Cardiac muscle cell (in vitro differentiated cells and primary cell): Measurements from ENCODE around the gene LYST. TPM values are rescaled to one million over a fixed set of nuclear protein-coding genes. Genes with fewer than 3 reads are reported as not detected.
A peak's percentile ranks its signal among the peaks of the same experiment; 100 is the strongest.

Source experiments
- DNase-seq, 2 donors: peaks; one replicate each; pipeline versions ENCODE4 v3.0.0 to v3.0.0-alpha.2; 2010 to 2017; ENCODE audit warnings: low read depth in 1 of 2, low spot score in 1 of 2
- H3K27ac ChIP-seq: fragments of 200-600 bp; sonication (generic); 2 replicates; pipeline ENCODE4 v1.5.1; 2016
- H3K27me3 ChIP-seq: fragments of 200-600 bp; sonication (generic); 2 replicates; pipeline ENCODE4 v1.6.0; 2016; ENCODE audit warnings: control low read depth
- H3K36me3 ChIP-seq: fragments of 200-600 bp; sonication (generic); 2 replicates; pipeline ENCODE4 v1.5.1; 2016; ENCODE audit warnings: control low read depth
- H3K4me1 ChIP-seq: fragments of 200-600 bp; sonication (generic); 2 replicates; pipeline ENCODE4 v1.8.1; 2017; ENCODE audit warnings: low read depth, mild to moderate bottlenecking, mixed run types
- H3K4me3 ChIP-seq: fragments of 200-600 bp; sonication (generic); 2 replicates; pipeline ENCODE4 v1.5.1; 2016; ENCODE audit warnings: mild to moderate bottlenecking
- H3K9me3 ChIP-seq: fragments of 200-600 bp; sonication (generic); 2 replicates; pipeline ENCODE4 v1.5.1; 2017; ENCODE audit warnings: low read depth, mild to moderate bottlenecking, control low read depth
- polyA plus RNA-seq: library from polyadenylated mRNA; unstranded; fragments of >200 nt; fragmentation: Nextera tagmentation; extraction: Ambion mirVana; gene quantifications from 2 replicates; pipeline ENCODE4 v1.2.1, GENCODE V29; 2016
- total RNA-seq: library from RNA; depleted of rRNA; stranded (reverse); fragments of >200 nt; gene quantifications from 2 replicates; pipeline ENCODE4 v1.2.3, GENCODE V29; 2016
- TF ChIP-seq, protein P1 (sequence below): IDR thresholded peaks from 2 replicates; pipeline ENCODE4 v1.5.1; 2012; ENCODE audit warnings: low read depth, mild to moderate bottlenecking, low read length

Gene LYST
- total and polyA plus RNA-seq, 2 experiments from 2014 or later = 4.5 to 5.2 TPM

DNA sequence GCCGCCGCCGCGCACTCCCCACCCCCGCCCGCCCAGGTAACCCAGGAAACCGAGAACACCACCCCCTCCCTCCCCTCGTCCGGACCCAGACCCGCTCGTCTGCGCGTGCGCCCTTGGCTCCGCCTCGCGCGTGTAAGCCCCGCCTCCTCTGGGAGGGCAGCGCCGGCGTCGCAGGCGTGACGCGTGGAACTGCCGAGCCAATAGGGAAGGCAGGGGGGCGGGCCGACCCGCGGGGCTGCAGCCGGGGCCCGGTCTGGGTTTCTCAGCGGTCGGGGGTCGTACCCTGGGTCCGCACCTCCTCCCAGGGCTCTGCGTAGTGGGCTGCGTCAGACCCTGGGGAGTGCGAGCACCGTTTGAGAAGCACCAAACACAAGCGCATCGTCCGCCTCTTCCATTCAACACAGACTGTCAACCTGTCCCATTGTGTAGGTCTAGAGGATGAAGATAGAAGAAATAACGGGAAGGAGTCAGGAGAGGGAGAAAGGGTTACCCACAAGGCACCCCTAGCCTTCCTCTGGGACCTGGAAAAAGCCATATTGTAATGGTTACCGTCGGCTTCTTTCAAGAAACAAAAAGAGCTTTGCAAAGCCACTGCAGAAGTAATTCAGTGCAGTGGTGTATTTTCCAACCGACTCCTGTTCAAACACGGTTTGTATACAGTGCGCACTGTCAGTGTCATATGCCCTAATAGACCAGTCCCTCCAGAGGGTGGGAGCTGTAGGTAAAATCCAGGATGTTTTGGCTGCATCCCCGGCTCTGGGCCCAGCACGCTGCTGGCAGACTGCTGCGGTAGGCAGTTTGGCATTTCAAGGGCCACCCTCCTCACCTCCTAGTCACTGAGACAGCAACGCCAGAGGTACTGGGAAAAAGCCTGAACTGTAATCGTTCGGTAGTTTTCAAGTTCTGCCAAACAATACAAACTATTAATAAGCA, 473 bp upstream of the LYST start:
- Histone ChIP-seq H3K4me1 (no peaks in the 10 kb centered on the region), H3K4me3 (peak overlapping the region; percentile 64), H3K36me3 (no peaks in the 10 kb centered on the region), H3K27ac (peak overlapping the region; percentile 89), H3K27me3 (peaks cover 5% of the 10 kb centered on the region), H3K9me3 (no peaks in the 10 kb centered on the region)
- DNase-seq = peak; percentile 96 to 98
- TF ChIP-seq, protein P1, sequence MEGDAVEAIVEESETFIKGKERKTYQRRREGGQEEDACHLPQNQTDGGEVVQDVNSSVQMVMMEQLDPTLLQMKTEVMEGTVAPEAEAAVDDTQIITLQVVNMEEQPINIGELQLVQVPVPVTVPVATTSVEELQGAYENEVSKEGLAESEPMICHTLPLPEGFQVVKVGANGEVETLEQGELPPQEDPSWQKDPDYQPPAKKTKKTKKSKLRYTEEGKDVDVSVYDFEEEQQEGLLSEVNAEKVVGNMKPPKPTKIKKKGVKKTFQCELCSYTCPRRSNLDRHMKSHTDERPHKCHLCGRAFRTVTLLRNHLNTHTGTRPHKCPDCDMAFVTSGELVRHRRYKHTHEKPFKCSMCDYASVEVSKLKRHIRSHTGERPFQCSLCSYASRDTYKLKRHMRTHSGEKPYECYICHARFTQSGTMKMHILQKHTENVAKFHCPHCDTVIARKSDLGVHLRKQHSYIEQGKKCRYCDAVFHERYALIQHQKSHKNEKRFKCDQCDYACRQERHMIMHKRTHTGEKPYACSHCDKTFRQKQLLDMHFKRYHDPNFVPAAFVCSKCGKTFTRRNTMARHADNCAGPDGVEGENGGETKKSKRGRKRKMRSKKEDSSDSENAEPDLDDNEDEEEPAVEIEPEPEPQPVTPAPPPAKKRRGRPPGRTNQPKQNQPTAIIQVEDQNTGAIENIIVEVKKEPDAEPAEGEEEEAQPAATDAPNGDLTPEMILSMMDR = no peak

DNA sequence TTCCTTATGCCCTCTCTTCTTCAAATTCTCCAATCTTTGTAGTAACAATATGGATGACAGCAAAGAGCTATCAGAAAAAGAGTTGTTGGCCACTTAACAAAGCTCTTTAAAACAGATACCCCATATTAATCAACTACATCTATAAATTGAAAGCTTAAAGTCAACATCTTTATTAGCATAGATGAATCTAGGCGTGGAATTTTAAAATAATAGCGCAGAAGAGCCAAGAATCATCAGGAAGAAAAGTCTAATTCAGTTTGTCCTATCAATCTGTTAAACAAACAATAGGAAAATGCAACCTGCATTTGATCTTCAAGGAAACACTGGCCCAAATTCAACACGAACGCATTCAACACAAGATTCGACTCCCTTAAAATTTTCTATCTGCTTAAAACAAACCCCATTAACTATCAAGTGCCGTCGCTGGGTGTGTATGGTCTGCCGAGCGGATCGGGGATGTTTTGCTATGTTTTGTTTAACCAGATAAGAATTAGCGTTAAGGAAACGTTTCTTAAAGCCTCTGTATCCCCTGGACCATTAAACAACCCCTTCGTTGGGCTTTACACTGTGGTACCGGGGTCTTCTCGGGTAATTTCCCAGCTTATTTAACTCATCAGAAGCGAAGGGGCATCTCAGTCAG, 1.0 kb downstream of the LYST start:
- Histone ChIP-seq H3K9me3 (no peaks in the 10 kb centered on the region), H3K27ac (peak overlapping the region; percentile 89), H3K4me1 (no peaks in the 10 kb centered on the region), H3K36me3 (no peaks in the 10 kb centered on the region), H3K4me3 (peak overlapping the region; percentile 64), H3K27me3 (peaks cover 5% of the 10 kb centered on the region)
- TF ChIP-seq, protein P1 = no peak
- peak; percentile 5 to 18 for DNase-seq

DNA sequence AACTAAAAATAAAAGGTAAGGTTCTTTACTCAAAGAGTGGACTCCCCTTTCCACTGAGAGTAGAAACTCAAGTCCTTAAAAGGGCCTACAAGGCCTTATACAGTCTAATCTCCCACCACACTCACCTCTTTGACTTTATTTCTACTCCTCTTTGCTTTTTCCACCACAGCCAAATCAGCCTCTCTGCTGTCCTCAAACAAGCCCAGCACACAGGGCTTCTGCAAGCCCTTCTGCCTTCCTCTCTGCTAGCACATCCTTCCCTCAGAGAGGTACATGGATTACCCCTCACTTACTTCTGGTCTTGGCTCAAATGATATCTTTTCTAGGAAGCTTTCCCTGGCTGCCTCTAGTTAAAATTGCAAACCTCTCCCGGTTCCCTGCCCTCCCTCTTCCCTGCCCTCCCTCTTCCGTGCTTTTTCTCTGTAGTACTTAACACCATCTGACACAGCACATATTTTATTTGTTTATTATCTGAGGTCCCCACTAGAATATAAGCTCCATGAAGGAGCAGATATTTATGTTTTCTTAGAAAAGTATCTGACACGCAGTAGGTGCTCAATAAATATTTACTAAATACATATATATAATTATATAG, 1.7 kb downstream of the LYST start:
- H3K36me3 ChIP-seq = no peaks in the 10 kb centered on the region
- peak in 1 of 2 donors; percentile 20 for DNase-seq
- no peaks in the 10 kb centered on the region for H3K4me1 ChIP-seq
- no peak overlapping the region for H3K4me3 ChIP-seq
- TF ChIP-seq, protein P1 = no peak
- peaks cover 5% of the 10 kb centered on the region for H3K27me3 ChIP-seq
- no peaks in the 10 kb centered on the region for H3K9me3 ChIP-seq
- no peak overlapping the region for H3K27ac ChIP-seq

DNA sequence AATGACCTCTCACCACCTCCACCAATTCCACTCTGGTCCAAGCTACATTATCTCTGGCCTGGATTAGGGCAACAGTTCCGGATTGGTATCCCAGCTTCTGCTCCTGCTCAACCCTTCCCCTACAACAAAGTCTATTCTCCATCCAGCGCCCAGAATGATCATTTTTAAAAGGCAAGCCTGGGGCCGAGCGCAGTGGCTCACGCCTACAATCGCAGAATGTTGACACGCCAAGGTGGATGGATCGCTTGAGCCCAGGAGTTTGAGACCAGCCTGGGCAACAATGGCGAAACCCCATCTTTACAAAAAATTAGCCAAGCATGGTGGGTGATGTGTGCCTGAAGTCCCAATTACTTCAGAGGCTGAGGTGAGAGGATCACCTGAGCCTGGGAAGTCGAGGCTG, 2.2 kb downstream of the LYST start:
- Histone ChIP-seq H3K4me1 (no peaks in the 10 kb centered on the region), H3K27me3 (peaks cover 5% of the 10 kb centered on the region), H3K4me3 (no peak overlapping the region), H3K9me3 (no peaks in the 10 kb centered on the region), H3K27ac (no peak overlapping the region), H3K36me3 (no peaks in the 10 kb centered on the region)
- TF ChIP-seq, protein P1 = no peak
- no peak for DNase-seq

DNA sequence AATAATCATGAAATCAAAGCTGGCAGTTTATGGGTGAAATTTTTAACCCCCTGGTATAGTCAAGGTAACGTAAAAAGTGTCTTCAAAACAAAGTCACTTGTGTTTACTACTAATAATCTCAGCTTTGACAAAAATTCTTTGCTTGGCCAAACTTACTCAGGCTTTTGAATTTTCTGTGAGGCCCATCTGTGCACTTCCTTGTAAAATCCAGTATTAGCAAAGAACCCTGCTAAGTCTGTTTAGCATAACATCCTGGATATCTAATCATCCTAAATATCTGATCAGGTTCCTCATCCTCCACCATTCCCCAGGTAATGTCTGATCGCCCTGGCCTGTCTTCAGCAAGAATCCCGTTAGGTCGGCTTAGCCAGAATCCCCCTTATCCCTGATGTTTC, 3.0 kb downstream of the LYST start:
- no peaks in the 10 kb centered on the region for H3K4me1 ChIP-seq
- H3K36me3 ChIP-seq = no peaks in the 10 kb centered on the region
- no peak overlapping the region for H3K4me3 ChIP-seq
- H3K9me3 ChIP-seq = no peaks in the 10 kb centered on the region
- DNase-seq = no peak
- peaks cover 5% of the 10 kb centered on the region for H3K27me3 ChIP-seq
- no peak overlapping the region for H3K27ac ChIP-seq
- TF ChIP-seq, protein P1 = no peak
